Astrocyte of the cerebellum (primary cell): ENCODE results near the gene RNU6-9.

Experiments
- DNase-seq: peaks from one replicate; pipeline ENCODE4 v3.0.0-alpha.2; 2011; ENCODE audit warnings: low read depth
- H3K4me3 ChIP-seq: 2 replicates; pipeline ENCODE4 v1.5.1; 2011; ENCODE audit warnings: mild to moderate bottlenecking, low read depth, low read length, moderate library complexity
- in situ Hi-C: cut with HindIII; loops from 2 replicates; pipeline ENCODE4 v1.10.0; 2017; ENCODE audit warnings: low sequenced_read_pairs
- TF ChIP-seq, protein P1 (sequence below): IDR thresholded peaks from 2 replicates; pipeline ENCODE4 v1.5.1; 2012; ENCODE audit warnings: low read length, low read depth, moderate library complexity, mild to moderate bottlenecking; ENCODE audit errors: missing control alignments

Gene RNU6-9

DNA sequence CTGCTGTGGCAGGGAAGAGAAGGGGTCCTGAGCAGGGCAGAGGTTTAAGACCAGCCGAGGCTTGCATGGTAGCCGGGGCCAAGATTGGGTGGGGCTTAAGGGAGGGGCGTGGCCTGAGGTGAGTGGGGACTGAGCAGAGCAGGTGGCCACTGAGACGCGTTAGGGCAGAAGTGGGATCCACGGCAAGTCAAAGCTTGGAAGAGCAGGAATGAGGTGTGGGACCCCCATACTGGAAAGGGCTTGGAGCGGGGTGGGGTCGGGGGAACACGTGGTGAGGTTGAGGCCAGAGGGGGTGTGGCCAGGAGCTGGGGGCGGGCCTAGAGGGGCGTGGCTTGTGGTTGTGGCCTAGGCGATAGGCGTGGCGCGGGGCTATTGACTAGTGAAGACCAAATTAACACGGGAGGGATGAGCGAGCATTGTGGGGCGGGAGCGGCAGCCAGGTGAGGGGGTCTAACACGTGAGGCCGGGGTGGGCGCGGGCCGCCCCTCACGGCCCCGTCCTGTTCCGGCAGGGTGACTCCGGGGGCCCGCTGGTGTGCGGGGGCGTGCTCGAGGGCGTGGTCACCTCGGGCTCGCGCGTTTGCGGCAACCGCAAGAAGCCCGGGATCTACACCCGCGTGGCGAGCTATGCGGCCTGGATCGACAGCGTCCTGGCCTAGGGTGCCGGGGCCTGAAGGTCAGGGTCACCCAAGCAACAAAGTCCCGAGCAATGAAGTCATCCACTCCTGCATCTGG is 30.5 kb upstream of the RNU6-9 start:
- TF ChIP-seq, protein P1, sequence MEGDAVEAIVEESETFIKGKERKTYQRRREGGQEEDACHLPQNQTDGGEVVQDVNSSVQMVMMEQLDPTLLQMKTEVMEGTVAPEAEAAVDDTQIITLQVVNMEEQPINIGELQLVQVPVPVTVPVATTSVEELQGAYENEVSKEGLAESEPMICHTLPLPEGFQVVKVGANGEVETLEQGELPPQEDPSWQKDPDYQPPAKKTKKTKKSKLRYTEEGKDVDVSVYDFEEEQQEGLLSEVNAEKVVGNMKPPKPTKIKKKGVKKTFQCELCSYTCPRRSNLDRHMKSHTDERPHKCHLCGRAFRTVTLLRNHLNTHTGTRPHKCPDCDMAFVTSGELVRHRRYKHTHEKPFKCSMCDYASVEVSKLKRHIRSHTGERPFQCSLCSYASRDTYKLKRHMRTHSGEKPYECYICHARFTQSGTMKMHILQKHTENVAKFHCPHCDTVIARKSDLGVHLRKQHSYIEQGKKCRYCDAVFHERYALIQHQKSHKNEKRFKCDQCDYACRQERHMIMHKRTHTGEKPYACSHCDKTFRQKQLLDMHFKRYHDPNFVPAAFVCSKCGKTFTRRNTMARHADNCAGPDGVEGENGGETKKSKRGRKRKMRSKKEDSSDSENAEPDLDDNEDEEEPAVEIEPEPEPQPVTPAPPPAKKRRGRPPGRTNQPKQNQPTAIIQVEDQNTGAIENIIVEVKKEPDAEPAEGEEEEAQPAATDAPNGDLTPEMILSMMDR = no peak
- in situ Hi-C loops = no loop called here
- no peak overlapping the region for H3K4me3 ChIP-seq
- DNase-seq = no peak

DNA sequence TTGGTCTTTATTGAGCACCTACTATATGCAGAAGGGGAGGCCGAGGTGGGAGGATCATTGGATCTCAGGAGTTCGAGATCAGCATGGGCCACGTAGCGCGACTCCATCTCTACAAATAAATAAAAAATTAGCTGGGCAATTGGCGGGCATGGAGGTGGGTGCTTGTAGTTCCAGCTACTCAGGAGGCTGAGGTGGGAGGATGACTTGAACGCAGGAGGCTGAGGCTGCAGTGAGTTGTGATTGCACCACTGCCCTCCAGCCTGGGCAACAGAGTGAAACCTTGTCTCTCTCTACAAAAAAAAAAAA is 30.0 kb upstream of the RNU6-9 start:
- no peak for DNase-seq
- no peak overlapping the region for H3K4me3 ChIP-seq
- TF ChIP-seq, protein P1 = no peak
- in situ Hi-C loops = no loop called here

DNA sequence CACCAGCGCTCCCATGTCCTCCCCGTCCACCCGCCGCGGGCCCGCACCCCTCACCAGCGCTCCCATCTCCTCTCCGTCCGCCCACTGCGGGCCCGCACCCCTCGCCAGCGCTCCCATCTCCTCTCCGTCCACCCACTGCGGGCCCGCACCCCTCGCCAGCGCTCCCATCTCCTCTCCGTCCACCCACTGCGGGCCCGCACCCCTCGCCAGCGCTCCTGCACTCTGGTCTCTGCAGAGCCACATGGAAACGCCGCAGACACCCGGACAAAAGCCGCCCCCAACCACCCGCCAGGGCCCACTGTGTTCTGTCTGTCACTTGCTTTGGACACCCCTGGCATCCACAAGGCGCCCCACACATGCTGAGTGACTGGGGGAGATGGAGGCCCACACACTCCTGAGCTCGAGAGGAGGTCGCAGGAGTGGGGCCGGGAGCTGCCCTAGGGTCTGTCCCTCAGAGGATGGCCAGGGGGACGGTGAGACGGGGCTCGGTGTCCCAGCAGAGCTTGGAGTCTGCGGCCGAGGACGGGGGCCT is 26.4 kb upstream of the RNU6-9 start:
- H3K4me3 ChIP-seq = no peak overlapping the region
- TF ChIP-seq, protein P1 = no peak
- no peak for DNase-seq
- in situ Hi-C loops = no loop called here

DNA sequence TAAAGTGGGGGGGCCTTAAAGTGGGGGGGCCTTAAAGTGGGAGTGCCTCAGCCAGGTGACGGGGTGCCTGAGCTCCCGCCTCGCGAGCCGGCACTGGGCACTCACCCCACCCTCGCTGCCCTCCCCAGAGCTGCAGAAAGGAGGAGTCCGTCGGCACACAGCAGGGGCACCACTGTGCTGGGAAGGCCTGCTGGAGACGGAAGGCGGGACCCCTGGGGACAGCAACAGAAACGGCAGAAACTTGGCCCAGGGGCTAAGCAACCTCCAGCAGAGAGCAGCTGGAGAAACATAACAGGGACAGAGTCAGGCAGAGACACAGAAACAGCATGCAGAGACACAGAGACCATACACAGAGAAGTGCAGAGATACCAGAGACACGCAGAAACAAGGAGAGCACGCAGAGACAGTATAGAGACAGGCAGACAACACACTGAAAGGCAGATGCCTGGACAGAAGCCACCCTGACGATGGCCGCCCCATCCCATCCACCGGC is 25.9 kb upstream of the RNU6-9 start:
- TF ChIP-seq, protein P1 = no peak
- H3K4me3 ChIP-seq = no peak overlapping the region
- no peak for DNase-seq
- in situ Hi-C loops = no loop called here

DNA sequence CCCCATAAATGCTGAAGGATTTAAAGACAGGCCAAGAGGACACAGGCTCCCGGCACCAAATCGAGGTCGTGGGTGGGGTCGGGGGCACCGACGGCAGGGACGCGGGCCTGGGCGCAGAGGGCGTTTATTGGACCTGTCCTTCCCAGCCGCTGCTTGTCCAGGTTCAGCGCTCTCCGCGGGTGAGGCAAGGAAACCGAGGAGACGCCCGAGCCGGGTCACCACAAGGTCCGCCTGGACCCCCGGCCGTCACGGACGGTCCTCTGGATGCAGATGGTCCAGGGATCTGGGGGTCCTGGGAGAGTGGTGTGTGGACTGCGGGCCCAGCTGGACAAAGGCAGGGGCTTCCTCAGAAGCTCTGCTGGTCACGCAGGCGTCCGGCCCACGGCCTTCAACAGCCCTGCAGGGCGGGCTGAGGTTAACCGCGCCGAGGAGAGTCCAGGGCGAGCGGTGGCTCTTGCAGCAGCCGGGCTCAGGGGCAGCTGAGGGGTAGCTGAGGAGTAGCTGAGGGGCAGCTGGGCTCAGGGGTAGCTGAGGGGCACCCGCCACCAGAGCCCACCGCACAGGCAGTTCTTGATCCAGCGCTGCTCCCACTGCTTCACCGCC is 25.3 kb upstream of the RNU6-9 start:
- in situ Hi-C loops = no loop called here
- no peak overlapping the region for H3K4me3 ChIP-seq
- TF ChIP-seq, protein P1 = no peak
- DNase-seq = no peak

DNA sequence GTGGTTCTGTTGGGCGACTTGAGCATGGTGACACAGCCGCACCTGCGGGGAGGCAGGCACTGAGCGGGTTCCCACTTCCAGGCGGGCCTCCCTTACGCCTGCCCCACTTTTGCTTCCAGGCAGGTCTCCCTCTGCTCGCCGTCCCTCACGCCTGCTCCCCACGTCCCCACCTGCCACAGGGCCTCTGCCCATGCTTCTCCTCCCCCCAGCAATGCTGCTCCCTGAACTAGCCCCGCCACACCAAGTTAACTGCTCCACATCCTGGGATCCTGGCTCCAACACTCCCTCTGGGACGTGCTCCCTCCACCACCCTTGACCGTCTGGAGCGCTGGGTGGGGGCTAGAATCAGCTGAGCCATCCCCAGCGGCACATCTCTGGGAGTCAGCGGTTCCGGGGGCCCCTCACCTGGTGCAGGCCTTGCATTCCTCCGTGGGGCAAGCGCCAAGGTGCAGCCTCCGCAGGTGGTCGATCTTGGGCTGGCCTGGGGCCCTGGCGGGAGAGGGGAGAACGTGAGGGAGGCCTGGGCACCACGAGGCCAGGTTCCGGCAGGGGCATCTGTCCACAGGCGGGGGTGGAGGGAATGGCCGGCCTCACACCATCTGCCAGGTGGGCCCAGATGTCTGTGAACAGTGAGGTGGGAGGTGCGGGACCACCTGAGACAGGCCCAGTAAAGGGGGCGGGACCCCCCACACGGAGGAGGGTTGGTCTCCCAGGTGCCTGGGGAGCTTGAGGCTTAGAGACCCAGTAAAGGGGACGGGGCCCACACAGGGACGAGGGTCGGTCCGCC is 24.6 kb upstream of the RNU6-9 start:
- TF ChIP-seq, protein P1 = no peak
- H3K4me3 ChIP-seq = no peak overlapping the region
- DNase-seq = no peak
- in situ Hi-C loops = no loop called here
